ENCODE data around the gene JOSD1.

GRCh38 chr22:38724176-38724575 lies 23.4 kb upstream of the JOSD1 start:
- TF ChIP-seq POLR2A (IDR thresholded peaks at IDR 0.05) (no peak), CTCF (IDR thresholded peaks at IDR 0.05) (no peak)

Data from testis (tissue), 2 donors.